GDM1 (cell line): ENCODE measurements around the gene UBL3.

Experiments used
- DNase-seq: peaks from one replicate; lab custom pipeline; 2025; lab: John Stamatoyannopoulos, UW

The UBL3 gene, protein sequence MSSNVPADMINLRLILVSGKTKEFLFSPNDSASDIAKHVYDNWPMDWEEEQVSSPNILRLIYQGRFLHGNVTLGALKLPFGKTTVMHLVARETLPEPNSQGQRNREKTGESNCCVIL

GRCh38 chr13:29850213-29850898, at the start of gene UBL3:
TSS of gene UBL3 (minus strand) at chr13:29850617. CDS start at chr13:29849538, 1,079 bp downstream.
- peak; percentile 98 for DNase-seq

DNA sequence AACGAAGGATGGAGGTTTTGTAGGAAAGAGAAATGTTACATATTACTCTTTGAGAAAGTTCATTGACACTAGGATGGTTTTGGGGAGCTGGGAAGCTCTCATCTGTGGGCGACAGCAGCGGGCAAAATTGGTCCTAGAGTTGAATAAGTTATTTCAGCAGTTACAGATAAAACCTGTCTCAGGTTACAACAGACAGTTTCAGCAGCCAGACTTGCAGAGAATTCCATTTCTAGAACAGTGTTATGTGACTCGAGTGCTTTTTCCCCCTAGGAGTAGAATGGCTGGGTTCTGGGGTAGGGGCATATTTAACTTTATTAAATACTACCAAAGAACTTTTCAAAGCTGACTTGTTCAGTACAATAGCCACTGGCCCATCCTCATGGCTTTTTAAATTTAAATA, 46.7 kb upstream of the UBL3 start:
- DNase-seq = no peak

DNA sequence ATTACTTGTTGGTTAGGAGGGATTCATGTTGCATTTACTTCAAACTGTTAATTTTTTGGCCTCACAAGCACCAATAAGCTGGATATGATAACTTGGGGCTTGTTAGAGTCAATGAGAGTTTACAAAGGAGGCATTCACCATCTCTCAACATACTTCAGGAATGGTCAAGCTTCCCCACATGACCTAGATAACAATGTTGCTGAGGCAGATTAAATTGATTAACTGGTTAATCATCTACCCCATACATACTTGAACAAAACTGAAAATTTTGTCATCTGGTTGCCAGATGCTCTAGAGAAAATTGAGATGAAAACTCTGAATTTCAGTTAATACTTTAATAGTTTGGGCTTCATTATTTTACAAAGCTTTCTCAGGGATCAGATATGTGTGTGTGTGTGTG, 43.0 kb upstream of the UBL3 start:
- DNase-seq = no peak

- DNase-seq = no peak
These were observed 41.7 kb upstream of the UBL3 start for GRCh38 chr13:29892151-29892550.

- DNase-seq = no peak
These were observed 38.7 kb upstream of the UBL3 start for GRCh38 chr13:29889111-29889510.

- no peak for DNase-seq
These were observed 37.9 kb upstream of the UBL3 start for GRCh38 chr13:29888306-29888705.

DNA sequence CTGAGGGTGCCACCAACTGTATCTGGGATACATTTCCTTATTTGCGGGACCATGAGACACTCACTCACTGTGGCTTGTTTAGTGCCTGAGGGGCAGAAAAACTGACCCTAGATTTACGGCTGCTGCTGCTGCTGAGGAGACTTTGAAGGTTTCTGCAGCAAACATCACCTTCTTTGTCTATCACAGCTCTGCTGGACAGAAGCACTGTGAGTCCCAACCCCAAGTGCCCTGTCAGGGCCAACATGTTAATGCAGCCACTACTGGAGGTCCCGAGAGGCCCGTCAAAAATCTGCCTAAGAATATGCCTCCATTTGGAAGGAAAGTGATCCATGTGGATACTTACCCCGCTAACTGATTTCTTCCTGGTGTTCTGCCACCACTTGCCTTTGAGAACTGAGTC, 37.3 kb upstream of the UBL3 start:
- DNase-seq = no peak

DNA sequence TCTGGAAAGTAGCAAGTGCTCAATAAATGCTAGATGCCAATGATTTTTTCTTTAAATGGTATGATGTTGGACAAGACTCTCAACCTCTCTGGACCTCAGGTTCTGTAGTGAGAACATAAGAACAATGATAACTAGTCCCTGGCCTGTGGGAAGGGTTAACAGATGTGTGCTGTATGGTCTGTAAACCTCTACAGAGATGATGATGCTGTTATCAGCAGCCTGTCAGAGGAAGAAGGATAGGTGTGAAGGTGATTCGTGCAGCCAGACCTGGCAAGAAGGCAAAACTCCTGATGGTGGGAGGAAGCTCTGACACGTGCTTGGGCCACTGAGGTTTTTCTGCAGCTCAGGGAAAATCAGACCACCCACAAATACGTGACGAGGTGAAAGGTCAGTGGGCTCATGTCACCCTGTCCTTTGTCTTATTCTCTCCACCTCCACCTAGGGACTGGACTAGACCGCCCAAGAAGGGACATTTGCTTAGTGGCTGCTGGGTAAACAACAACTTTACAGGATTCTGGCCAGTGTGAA, 36.7 kb upstream of the UBL3 start:
- DNase-seq = no peak

- DNase-seq = no peak
These were observed 36.0 kb upstream of the UBL3 start for GRCh38 chr13:29886446-29886845.

DNA sequence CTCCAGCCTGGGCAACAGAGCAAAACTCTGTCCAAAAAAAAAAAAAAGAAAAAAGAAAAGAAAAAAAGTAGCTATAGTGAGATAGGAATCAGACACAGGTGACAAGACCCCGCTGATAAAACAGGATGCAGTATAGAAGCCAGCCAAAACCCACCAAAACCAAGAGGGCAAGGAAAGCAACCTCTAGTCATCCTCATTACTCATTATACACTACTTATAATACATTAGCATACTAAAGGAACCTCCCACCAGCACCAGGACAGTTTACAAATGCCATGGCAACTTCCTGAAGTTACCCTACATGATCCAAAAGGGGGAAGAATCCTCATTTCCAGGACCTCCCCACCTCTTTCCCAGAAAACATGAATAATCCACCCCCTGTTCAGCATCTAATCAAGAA, 35.6 kb upstream of the UBL3 start:
- DNase-seq = no peak

DNA sequence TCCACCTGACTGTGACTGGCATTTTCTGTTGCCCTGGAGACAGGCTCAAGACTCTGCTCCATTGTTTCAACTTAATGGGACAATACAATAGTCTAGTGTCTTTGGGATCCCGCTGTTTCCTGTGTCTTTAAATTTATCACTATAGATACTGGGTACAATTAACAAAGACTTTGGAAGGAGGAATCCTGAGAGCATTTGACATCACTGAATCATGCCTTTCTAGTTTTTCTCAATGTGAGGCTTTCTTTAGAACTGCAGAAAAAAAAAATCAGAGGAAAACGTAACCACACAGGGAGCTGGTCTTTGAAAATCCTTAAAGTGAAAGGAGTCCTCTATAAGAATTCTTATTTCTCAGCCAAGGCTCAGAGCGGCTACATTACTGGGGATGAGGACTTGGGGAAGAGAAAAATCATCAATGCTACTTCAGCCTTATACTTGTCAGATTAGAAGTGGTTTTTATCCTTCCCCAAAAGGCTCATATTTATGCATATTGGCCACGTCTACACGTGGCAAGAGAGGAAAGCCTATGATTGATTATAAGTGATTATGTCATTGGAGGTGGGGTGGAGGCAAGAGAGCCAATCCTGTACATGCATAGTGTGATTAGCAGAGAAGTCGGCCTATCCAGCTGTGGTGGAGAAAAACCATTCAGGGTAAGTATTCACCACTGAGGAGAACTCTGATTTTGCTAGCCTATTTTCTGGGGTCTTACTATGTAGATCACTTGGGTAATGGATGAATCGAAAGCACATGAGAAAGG, 34.4 kb upstream of the UBL3 start:
- DNase-seq = no peak

DNA sequence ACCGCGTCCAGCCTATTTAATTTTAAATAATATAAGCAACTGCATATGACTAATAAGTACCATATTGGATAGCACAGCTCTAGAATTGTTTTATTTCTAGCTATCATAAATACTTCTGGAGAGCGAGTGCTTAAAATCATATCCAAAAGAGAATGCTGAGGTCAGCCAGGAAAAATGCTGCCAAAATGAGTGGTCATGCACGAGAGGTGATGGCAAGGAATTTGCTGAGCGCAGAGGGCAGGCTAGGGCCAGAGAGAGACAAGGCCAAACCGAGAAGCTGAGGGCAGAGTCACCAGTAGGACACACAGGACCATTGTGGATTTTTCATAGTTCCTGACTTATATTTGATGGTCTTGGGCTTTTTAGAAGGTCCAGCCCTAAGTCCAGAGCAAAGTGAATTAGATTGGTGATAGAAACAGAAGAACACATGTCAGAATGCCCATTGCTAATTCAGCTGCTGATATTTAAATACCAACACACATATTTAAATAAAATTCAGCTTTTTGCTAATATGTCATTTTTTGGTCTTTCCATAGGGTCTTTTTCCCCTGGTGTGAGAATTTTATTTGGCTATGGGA, 33.6 kb upstream of the UBL3 start:
- DNase-seq = no peak

GRCh38 chr13:29882076-29882475, 31.7 kb upstream of the UBL3 start:
- DNase-seq = no peak

DNA sequence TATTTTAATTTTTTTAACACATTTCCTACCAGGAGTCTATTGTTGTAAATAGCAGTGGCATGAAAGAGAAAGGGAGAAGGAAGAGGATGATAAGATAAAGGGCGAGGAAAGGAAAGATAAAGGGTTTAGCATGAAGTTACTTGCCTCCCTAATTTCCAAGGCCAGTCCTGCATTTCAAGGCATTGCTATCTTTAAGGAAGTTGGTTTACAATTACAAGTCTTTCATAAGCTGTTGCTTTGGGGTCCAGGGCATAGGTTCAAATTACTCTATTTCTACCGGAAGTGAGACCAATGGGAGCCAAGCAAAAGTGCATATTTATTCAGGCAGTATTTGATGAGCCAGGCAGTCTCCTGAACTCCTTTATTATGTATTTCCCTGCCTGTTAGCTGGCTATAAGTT, 27.7 kb upstream of the UBL3 start:
- no peak for DNase-seq

GRCh38 chr13:29877456-29878078, 27.1 kb upstream of the UBL3 start:
- DNase-seq = no peak

DNA sequence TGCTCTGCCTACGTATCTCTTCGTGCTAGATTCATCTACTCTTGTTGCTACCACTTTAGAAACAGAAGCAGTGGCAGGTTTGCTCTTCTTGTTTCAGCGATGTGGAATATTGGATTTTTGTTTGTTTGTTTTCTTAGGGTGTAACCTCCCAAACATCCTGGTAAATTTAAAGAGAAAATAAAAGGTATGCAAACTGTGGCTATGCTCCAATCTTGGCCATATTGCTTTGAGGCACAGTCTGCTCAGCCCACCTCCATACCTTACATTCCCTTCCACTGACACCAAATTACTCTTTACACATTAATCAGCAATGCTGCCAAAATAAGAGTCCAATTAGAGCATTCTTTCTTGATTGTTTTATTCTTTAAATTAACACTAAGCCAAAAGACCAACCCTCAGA, 25.2 kb upstream of the UBL3 start:
- no peak for DNase-seq

DNA sequence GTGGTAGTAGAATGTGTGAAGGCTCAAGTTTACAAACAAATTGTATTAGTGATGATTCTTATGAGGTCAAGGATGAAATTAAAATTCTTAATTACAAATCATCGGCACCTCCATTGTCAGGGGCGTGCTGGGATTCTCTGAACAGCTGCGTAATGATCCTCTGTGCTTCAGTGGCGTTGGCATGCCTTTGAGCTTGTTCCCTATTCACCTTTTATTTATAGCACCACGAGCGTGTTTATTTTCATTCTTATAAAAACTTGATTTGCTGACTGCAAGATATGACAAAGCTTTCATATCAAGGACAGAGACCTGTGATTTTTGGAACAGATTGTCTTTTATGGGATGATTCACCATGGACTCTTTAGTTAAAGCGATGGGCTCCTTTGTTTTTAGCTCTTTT, 18.2 kb upstream of the UBL3 start:
- no peak for DNase-seq

DNA sequence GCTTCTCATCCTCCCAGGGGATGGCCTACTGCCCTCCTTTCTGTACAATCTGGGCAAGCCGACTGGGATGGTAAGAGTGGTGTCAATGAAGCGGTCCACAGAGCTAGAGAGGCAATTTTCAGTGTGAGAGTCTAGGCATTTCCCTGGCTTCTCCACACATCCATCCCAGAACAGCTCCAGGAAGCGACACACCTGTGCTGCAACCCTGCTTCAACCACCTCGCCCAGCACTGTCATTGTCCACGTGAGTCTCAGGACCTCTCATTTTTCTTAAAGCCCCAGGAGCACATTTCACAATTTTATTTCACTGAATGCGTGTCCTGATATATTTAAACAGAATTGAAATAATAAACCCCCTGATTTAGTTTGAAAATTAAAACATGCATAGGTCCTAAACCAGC, 15.5 kb upstream of the UBL3 start:
- no peak for DNase-seq

DNA sequence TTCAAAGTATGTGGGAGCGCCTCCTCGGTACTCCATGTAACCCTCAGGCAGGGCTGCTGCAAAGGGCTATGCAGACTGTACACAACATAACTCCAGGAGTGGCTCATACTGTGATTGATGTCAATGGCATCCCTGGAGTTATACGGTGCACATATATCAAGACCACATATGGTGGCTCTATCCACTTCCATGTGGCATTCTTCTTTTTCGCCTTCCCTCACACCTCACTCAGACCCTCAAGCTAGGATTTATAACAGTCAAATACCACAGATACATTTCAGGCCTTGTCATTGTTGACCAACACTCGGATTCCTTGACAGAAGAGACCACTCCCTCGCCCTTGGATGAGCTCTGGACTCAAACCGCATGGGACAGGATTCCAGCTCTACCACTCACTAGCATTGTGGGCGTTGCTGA, 11.3 kb upstream of the UBL3 start:
- DNase-seq = no peak

DNA sequence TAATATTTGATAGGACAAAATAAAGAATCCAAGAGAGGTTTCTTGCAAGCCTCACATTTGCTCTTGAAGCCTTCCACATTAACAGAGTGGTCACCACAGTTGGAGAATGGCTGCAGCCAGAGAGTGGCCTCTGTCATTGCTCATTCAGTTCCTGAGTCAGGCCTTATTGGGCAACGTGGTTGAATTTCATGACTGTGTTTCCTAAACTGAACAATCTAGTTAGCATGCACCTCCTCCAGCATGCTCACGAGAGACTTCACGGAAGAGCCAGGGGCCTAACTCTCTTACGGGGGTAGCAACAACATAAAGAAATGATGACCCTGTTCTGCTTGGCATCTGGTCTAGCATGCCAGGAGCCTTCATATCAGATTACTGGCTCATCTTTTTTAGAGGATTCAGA, 9.6 kb upstream of the UBL3 start:
- no peak for DNase-seq

DNA sequence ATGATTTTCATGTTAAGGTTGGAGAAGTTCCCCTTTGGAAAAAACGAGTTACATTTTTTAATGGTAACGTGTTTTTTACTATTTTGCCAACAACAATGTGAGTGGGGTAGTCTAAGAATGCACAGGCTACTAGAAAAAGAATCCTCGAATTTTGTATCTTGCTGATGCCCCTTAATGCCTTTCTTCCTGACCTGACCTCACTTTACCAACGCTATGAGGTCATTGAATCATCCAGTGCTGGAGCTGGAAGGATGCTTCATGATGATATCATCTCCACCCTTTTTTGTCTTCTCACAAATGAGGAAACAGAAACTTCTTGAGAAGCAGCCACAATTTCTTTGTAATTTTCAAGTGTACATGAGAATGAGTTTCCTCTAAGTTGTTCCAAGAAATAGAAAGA, 8.2 kb upstream of the UBL3 start:
- DNase-seq = no peak

DNA sequence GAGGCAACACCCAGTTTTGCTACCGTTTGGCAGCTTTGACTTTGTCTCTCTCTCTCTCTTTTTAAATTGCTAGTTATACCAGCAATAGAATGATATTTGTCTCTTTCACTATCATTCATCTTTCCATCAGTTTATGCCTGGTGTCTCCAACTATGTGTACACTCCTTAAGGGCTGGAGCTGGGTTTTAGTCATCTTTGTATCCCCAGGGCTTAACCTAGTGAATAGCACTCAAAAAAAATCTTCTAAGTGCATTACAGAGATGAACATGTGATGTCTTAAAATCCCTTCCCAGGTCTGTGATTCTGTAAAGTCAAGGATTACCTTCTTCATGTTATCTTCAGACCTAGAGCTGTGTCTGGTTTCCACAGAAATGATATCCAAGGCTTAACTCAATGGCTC, 7.8 kb upstream of the UBL3 start:
- DNase-seq = no peak

GRCh38 chr13:29857085-29857484, 6.7 kb upstream of the UBL3 start:
- no peak for DNase-seq
